Kidney epithelial cell (primary cell): ENCODE measurements around the gene HNRNPD. TPM values are rescaled to one million over a fixed set of nuclear protein-coding genes. Genes with fewer than 3 reads are reported as not detected.
"Not testable (repeated sequence)": the region's sequence is repeated elsewhere in the genome, so short reads cannot be mapped to it uniquely, and the experiment has no call there.

Experiments used
- DNase-seq: peaks from one replicate; pipeline ENCODE4 v3.0.0-alpha.2; 2010; ENCODE audit warnings: low read depth
- H3K27me3 ChIP-seq: 2 replicates; pipeline ENCODE4 v1.6.0; 2011; ENCODE audit warnings: low read length; ENCODE audit not compliant: control insufficient read depth, insufficient read depth
- H3K36me3 ChIP-seq: 2 replicates; pipeline ENCODE4 v1.5.1; 2011; ENCODE audit warnings: low read length; ENCODE audit not compliant: control insufficient read depth, insufficient read depth
- H3K4me3 ChIP-seq: 2 replicates; pipeline ENCODE4 v1.5.1; 2011; ENCODE audit warnings: low read depth, mild to moderate bottlenecking, control low read depth, low read length
- CTCF ChIP-seq: IDR thresholded peaks from 2 replicates; pipeline ENCODE4 v1.5.1; 2011; ENCODE audit warnings: mild to moderate bottlenecking, moderate library complexity, low read length, control low read depth, inconsistent platforms; ENCODE audit not compliant: insufficient read depth, poor library complexity, severe bottlenecking
- total RNA-seq: library from RNA; depleted of rRNA; stranded (reverse); fragments of >200 nt; gene quantifications from 2 replicates; pipeline ENCODE4 v1.2.3, GENCODE V29; 2015

HNRNPD gene
- total RNA-seq, 1 donor from 2014 or later: 65.5 TPM

GRCh38 chr4:82388405-82388804, 14.6 kb upstream of the HNRNPD start:
- no peaks in the 10 kb centered on the region for H3K36me3 ChIP-seq
- no peak for DNase-seq
- no peaks in the 10 kb centered on the region for H3K27me3 ChIP-seq
- no peak for TF ChIP-seq CTCF
- no peak overlapping the region for H3K4me3 ChIP-seq

GRCh38 chr4:82386312-82386711, 12.5 kb upstream of the HNRNPD start:
- H3K27me3 ChIP-seq, DNase-seq, H3K36me3 ChIP-seq, H3K4me3 ChIP-seq: not testable (repeated sequence)

- no peak for DNase-seq
- Histone ChIP-seq H3K36me3 (no peaks in the 10 kb centered on the region), H3K27me3 (no peaks in the 10 kb centered on the region), H3K4me3 (no peak overlapping the region)
- TF ChIP-seq CTCF: no peak
Observed at GRCh38 chr4:82382751-82383150, 9.0 kb upstream of the HNRNPD start.

GRCh38 chr4:82381661-82382296, 8.0 kb upstream of the HNRNPD start:
- no peaks in the 10 kb centered on the region for H3K27me3 ChIP-seq
- H3K4me3 ChIP-seq: no peak overlapping the region
- DNase-seq: no peak
- no peak for TF ChIP-seq CTCF
- H3K36me3 ChIP-seq: no peaks in the 10 kb centered on the region

- H3K36me3 ChIP-seq: no peaks in the 10 kb centered on the region
- no peak for TF ChIP-seq CTCF
- DNase-seq: no peak
- H3K4me3 ChIP-seq: no peak overlapping the region
- no peaks in the 10 kb centered on the region for H3K27me3 ChIP-seq
Observed at GRCh38 chr4:82381235-82381634, 7.4 kb upstream of the HNRNPD start.

GRCh38 chr4:82380831-82381230, 7.0 kb upstream of the HNRNPD start:
- no peaks in the 10 kb centered on the region for H3K27me3 ChIP-seq
- no peaks in the 10 kb centered on the region for H3K36me3 ChIP-seq
- H3K4me3 ChIP-seq: no peak overlapping the region
- no peak for DNase-seq
- TF ChIP-seq CTCF: no peak
